K562 (cell line): Measurements from ENCODE around the gene PIGB. TPM values are rescaled to one million over a fixed set of nuclear protein-coding genes. Genes with fewer than 3 reads are reported as not detected.

Experiments used
- CBFA2T2 ChIP-seq: fragments of 450-650 bp; conservative IDR thresholded peaks from 2 replicates; pipeline ENCODE4 v1.6.1; 2017; ENCODE audit warnings: mild to moderate bottlenecking
- CBFA2T3 ChIP-seq: fragments of 450-650 bp; IDR thresholded peaks from 2 replicates; pipeline ENCODE4 v1.6.1; 2017
- ELK1 ChIP-seq: sonication (generic); formaldehyde crosslinking; IDR thresholded peaks from 2 replicates; pipeline ENCODE4 v1.8.1; 2022; ENCODE audit warnings: missing genetic modification reagents
- GATAD2A ChIP-seq: fragments of 450-650 bp; IDR thresholded peaks from 2 replicates; pipeline ENCODE4 v1.6.1; 2017
- HDAC3 ChIP-seq: fragments of 450-650 bp; IDR thresholded peaks from 2 replicates; pipeline ENCODE4 v1.6.1; 2018; ENCODE audit warnings: borderline replicate concordance, mild to moderate bottlenecking, moderate library complexity; ENCODE audit not compliant: partially characterized antibody
- HNRNPL ChIP-seq: fragments of 200-400 bp; formaldehyde crosslinking; IDR thresholded peaks from 2 replicates; pipeline ENCODE4 v1.6.1; 2017; ENCODE audit warnings: low read depth, mild to moderate bottlenecking, low read length
- NKRF ChIP-seq: fragments of 450-650 bp; IDR thresholded peaks from 2 replicates; pipeline ENCODE4 v1.6.1; 2016; ENCODE audit warnings: borderline replicate concordance
- PKNOX1 ChIP-seq: fragments of 450-650 bp; IDR thresholded peaks from 2 replicates; pipeline ENCODE4 v1.6.1; 2016
- POLR3A ChIP-seq: IDR thresholded peaks from 2 replicates; pipeline ENCODE4 v1.6.1; 2011; ENCODE audit warnings: borderline replicate concordance, mild to moderate bottlenecking, moderate library complexity; ENCODE audit not compliant: insufficient read length, insufficient read depth; ENCODE audit errors: extremely low read depth
- RB1 ChIP-seq: fragments of 450-650 bp; IDR thresholded peaks from 2 replicates; pipeline ENCODE4 v1.6.1; 2017; ENCODE audit warnings: low read depth, mild to moderate bottlenecking
- RFX1 ChIP-seq: fragments of 450-650 bp; IDR thresholded peaks from 2 replicates; pipeline ENCODE4 v1.6.1; 2016; ENCODE audit warnings: mild to moderate bottlenecking, moderate library complexity
- SNAPC5 ChIP-seq: fragments of 250-450 bp; sonication (Bioruptor Pico); IDR thresholded peaks from 2 replicates; pipeline ENCODE4 v1.8.0; 2021; ENCODE audit warnings: moderate library complexity, mild to moderate bottlenecking, inconsistent platforms
- TFAP4 ChIP-seq: sonication (generic); formaldehyde crosslinking; IDR thresholded peaks from 2 replicates; pipeline ENCODE4 v1.8.0; 2022; ENCODE audit warnings: missing genetic modification reagents, mild to moderate bottlenecking, moderate library complexity, borderline replicate concordance
- ZBTB33 ChIP-seq: sonication (generic); formaldehyde crosslinking; IDR thresholded peaks from 2 replicates; pipeline ENCODE4 v1.8.1; 2023; ENCODE audit warnings: mild to moderate bottlenecking, missing genetic modification reagents
- ZFP1 ChIP-seq: fragments of 450-650 bp; formaldehyde crosslinking; IDR thresholded peaks from 2 replicates; pipeline ENCODE4 v1.4.0; 2020; ENCODE audit warnings: mild to moderate bottlenecking, mixed read lengths
- ZNF217 ChIP-seq: sonication (generic); formaldehyde crosslinking; IDR thresholded peaks from 2 replicates; pipeline ENCODE4 v1.8.0; 2022; ENCODE audit warnings: mild to moderate bottlenecking, missing genetic modification reagents
- ZNF3 ChIP-seq: fragments of 250-450 bp; sonication (Bioruptor Pico); IDR thresholded peaks from 2 replicates; pipeline ENCODE4 v1.5.0; 2021; ENCODE audit warnings: mild to moderate bottlenecking, moderate library complexity
- ZNF655 ChIP-seq: fragments of 250-450 bp; sonication (Bioruptor Pico); IDR thresholded peaks from 2 replicates; pipeline ENCODE4 v1.5.0; 2021
- ZNF699 ChIP-seq: fragments of 250-450 bp; sonication (Bioruptor Pico); IDR thresholded peaks from 2 replicates; pipeline ENCODE4 v1.8.0; 2021; ENCODE audit warnings: mild to moderate bottlenecking, moderate library complexity; ENCODE audit not compliant: insufficient replicate concordance
- ZNF780A ChIP-seq: fragments of 250-450 bp; sonication (Bioruptor Pico); IDR thresholded peaks from 2 replicates; pipeline ENCODE4 v1.5.0; 2021; ENCODE audit warnings: mild to moderate bottlenecking
- polyA plus RNA-seq, 8 experiments: library from polyadenylated mRNA; depleted of rRNA in 4 of 8; stranded (reverse) in 5 of 8; unstranded in 3 of 8; fragments of >200 nt; fragmentation: Nextera tagmentation in 2 of 8; fragmentation: Illumina TruSeq in 1 of 8; extraction: Ambion mirVana in 2 of 8; extraction: Trizol in 1 of 8; gene quantifications; 2 replicates each; pipeline versions ENCODE4 v1.2.1 to v1.2.3, GENCODE V29; 2011 to 2014; ENCODE audit warnings: inconsistent platforms in 1 of 8, missing spikeins in 1 of 8
- total RNA-seq, 7 experiments: library from RNA; depleted of rRNA in 6 of 7; stranded (reverse); fragments of >200 nt in 6 of 7; fragmentation: Illumina TruSeq in 2 of 7; extraction: Trizol in 2 of 7; gene quantifications; 2 replicates each; pipeline versions ENCODE4 v1.2.1 to v1.2.3, GENCODE V29; 2011 to 2021; ENCODE audit warnings: low replicate concordance in 1 of 7

PIGB gene
- total and polyA plus RNA-seq, 9 of the 15 experiments (the other 6 are each of a cell fraction or from before 2014, with no cell fraction given), result 9.9 to 32.3 (median 18.2) TPM

- TF ChIP-seq HNRNPL (no peak), SNAPC5 (no peak), ZNF217 (no peak), ZBTB33 (CRISPR knock-in tag) (no peak), ZFP1 (CRISPR knock-in tag) (no peak), ELK1 (no peak), CBFA2T3 (no peak), GATAD2A (no peak), ZNF699 (no peak), POLR3A (no peak), CBFA2T2 (no peak), TFAP4 (CRISPR knock-in tag) (peak; percentile 65; the same call in 1 of the 2 replicates), HDAC3 (peak; percentile 13), ZNF655 (no peak), ZNF780A (no peak), PKNOX1 (peak; percentile 62), RFX1 (no peak), NKRF (peak; percentile 51; the same call in 1 of the 2 replicates), RB1 (no peak), ZNF3 (no peak)
Observed at GRCh38 chr15:55289011-55289745, 29.8 kb upstream of the PIGB start (continued).
